Esophagus muscularis mucosa (tissue), 4 donors: ENCODE results near the gene FANCI. TPM values are rescaled to one million over a fixed set of nuclear protein-coding genes. Genes with fewer than 3 reads are reported as not detected.
"Not testable (repeated sequence)": the region's sequence is repeated elsewhere in the genome, so short reads cannot be mapped to it uniquely, and the experiment has no call there.

ENCODE experiments used
- DNase-seq: peaks from one replicate; pipeline ENCODE4 v3.0.0-alpha.2; 2017; ENCODE audit errors: extremely low spot score
- H3K27ac ChIP-seq, 4 donors: fragments of 200-600 bp; sonication (generic); replicated peaks in 1 of 4; 1 replicate in 3 of 4; 2 replicates in 1 of 4; pipeline ENCODE4 v1.5.1; 2016 to 2019; ENCODE audit warnings: mild to moderate bottlenecking in 1 of 4
- H3K27me3 ChIP-seq, 4 donors: fragments of 200-600 bp; sonication (generic); one replicate each; pipeline versions ENCODE4 v1.5.1 to v1.6.0; 2016 to 2019
- H3K36me3 ChIP-seq, 4 donors: fragments of 200-600 bp; sonication (generic); one replicate each; pipeline ENCODE4 v1.5.1; 2016 to 2019
- H3K4me1 ChIP-seq, 4 donors: fragments of 200-600 bp; sonication (generic); one replicate each; pipeline ENCODE4 v1.5.1; 2016 to 2019
- H3K4me3 ChIP-seq, 4 donors: fragments of 200-600 bp; sonication (generic); 1 replicate in 2 of 4; 2 replicates in 2 of 4; pipeline ENCODE4 v1.5.1; 2016 to 2019; ENCODE audit warnings: mild to moderate bottlenecking in 4 of 4, moderate library complexity in 1 of 4
- H3K9me3 ChIP-seq, 4 donors: fragments of 200-600 bp; sonication (generic); 1 replicate in 3 of 4; 2 replicates in 1 of 4; pipeline ENCODE4 v1.5.1; 2016 to 2019
- EP300 ChIP-seq: sonication (generic); formaldehyde crosslinking; IDR thresholded peaks from one replicate; pipeline ENCODE4 v1.6.1; 2017; ENCODE audit warnings: antibody characterized with exemption
- POLR2A ChIP-seq: fragments of 450-650 bp; IDR thresholded peaks from one replicate; pipeline ENCODE4 v1.6.1; 2017; ENCODE audit warnings: antibody characterized with exemption, moderate library complexity, mild to moderate bottlenecking, low read depth
- POLR2AphosphoS5 ChIP-seq, 2 donors: sonication (generic); formaldehyde crosslinking; IDR thresholded peaks; one replicate each; pipeline ENCODE4 v1.6.1; 2017; ENCODE audit warnings: antibody characterized with exemption in 2 of 2
- WGBS: methylation state at CpG from one replicate; pipeline ENCODE4 v1.1.5; 2018; 5-methylcytosine and 5-hydroxymethylcytosine counted together
- intact Hi-C: fragments of 100-400 bp; cut with DNase I; formaldehyde crosslinking; loops from one replicate; pipeline ENCODE4 v1.15.1; 2023
- total RNA-seq, 4 donors: library from RNA; depleted of rRNA; stranded (reverse); fragments of >200 nt; gene quantifications; one replicate each; pipeline versions ENCODE4 v1.1.0 to v1.2.1, GENCODE V29; 2016
- TF ChIP-seq, protein P1 (sequence below), 3 experiments: fragments of 200-600 bp in 2 of 3; fragments of 450-650 bp in 1 of 3; sonication (generic) in 2 of 3; IDR thresholded peaks; one replicate each; pipeline ENCODE4 v1.5.1; 2017 to 2019; ENCODE audit warnings: antibody characterized with exemption in 3 of 3, mild to moderate bottlenecking in 2 of 3, moderate library complexity in 1 of 3

FANCI gene
- total RNA-seq, 4 donors from 2014 or later: 3.5 to 10.2 (median 4.0) TPM

DNA sequence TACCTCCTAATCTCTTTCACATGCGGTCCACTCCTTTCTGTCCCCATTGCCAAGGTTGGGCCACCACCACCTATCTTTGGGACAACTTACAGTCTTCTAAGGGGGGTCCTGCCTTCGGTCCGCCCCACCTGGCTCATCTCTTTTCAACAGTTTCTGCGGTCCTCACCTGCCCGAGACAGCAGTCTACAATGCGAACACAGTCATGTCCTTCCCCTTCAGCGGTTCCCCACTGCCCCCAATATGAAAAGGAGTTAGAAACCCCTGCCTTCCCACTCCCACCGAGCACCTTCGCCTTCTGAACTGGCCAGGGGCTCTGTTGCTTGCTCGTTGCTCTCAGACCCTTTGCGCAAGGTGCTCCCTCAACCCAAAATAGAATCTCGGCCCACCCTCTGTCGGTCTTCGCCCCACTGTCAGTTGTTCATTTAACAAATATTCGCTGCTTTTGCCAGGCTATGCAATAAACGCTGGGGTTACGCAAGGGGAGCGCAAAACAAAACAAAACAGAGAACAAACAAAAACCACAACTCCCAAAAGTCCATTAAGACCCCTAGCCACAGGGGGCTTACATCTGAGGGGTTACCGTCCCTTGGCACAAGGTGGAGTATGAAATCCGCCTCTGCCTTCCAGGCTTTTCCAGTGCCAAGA lies 611 bp upstream of the FANCI start:
- DNase-seq: no peak
- H3K27me3 ChIP-seq: no peaks in the 10 kb centered on the region
- no peaks in the 10 kb centered on the region for H3K36me3 ChIP-seq
- H3K4me1 ChIP-seq: peaks cover 16 to 21% (median 17%) of the 10 kb centered on the region in 4 donors
- peak overlapping the region; percentile 61 to 86 (median 74) for H3K4me3 ChIP-seq
- H3K9me3 ChIP-seq: no peaks in the 10 kb centered on the region
- TF ChIP-seq, protein P1, sequence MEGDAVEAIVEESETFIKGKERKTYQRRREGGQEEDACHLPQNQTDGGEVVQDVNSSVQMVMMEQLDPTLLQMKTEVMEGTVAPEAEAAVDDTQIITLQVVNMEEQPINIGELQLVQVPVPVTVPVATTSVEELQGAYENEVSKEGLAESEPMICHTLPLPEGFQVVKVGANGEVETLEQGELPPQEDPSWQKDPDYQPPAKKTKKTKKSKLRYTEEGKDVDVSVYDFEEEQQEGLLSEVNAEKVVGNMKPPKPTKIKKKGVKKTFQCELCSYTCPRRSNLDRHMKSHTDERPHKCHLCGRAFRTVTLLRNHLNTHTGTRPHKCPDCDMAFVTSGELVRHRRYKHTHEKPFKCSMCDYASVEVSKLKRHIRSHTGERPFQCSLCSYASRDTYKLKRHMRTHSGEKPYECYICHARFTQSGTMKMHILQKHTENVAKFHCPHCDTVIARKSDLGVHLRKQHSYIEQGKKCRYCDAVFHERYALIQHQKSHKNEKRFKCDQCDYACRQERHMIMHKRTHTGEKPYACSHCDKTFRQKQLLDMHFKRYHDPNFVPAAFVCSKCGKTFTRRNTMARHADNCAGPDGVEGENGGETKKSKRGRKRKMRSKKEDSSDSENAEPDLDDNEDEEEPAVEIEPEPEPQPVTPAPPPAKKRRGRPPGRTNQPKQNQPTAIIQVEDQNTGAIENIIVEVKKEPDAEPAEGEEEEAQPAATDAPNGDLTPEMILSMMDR (IDR thresholded peaks at IDR 0.05): no peak
- TF ChIP-seq POLR2AphosphoS5 (IDR thresholded peaks at IDR 0.05) (no peak), EP300 (no peak), POLR2A (no peak)
- WGBS: 44% methylated on average over 20 of the region's 20 CpGs
- intact Hi-C loops: loop anchor here (5.0 kb wide), 2 partner anchors 36 to 89 kb away; partner anchors contain the start of gene POLG
- H3K27ac ChIP-seq: peak overlapping the region; percentile 54 to 71 (median 60)

DNA sequence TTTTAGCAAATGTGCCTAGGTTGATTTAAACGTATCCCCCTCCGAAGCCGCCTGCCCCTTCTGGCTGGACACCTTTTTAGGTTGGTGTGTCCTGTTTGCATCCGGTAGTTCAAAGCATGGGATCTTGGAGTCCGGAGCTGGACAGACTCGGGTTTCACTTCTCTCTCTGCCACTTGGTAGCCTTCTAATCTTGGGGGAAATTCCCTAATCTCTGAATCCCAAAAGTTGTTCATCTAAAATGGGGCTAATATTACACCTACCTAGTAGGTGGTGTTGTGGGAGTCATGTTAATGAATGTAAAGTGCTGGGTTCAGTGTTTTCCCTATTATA lies 760 bp downstream of the FANCI start:
- H3K9me3 ChIP-seq: no peaks in the 10 kb centered on the region
- TF ChIP-seq POLR2AphosphoS5 (IDR thresholded peaks at IDR 0.05) (no peak), EP300 (no peak), POLR2A (no peak)
- intact Hi-C loops: loop anchor here (5.0 kb wide), 2 partner anchors 37 to 88 kb away; partner anchors contain the start of gene POLG
- no peak overlapping the region for H3K27ac ChIP-seq
- peak overlapping the region; percentile 61 to 86 (median 74) for H3K4me3 ChIP-seq
- no peaks in the 10 kb centered on the region for H3K27me3 ChIP-seq
- 2% methylated on average over 6 of the region's 6 CpGs for WGBS
- H3K4me1 ChIP-seq: peaks cover 16 to 21% (median 17%) of the 10 kb centered on the region in 4 donors
- H3K36me3 ChIP-seq: no peaks in the 10 kb centered on the region
- DNase-seq: no peak

DNA sequence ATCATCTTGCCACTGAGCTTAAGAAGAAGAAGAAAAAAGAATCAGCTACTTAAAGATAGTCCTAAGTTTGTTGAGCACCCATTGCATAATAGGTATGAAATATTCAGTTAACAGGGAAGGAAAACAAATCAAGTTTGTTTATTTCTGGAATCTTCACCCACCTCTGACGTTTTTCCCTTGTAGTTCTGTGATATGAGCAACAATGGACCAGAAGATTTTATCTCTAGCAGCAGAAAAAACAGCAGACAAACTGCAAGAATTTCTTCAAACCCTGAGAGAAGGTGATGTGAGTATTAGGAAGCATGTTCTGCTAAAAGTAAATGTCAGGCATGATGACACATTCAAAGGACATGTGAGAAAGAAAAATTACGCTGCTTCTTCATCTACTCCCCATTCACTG lies 3.7 kb downstream of the FANCI start:
- Histone ChIP-seq H3K27me3 (no peaks in the 10 kb centered on the region), H3K36me3 (no peaks in the 10 kb centered on the region), H3K9me3 (no peaks in the 10 kb centered on the region), H3K4me1 (peaks cover 16 to 21% (median 17%) of the 10 kb centered on the region in 4 donors), H3K4me3 (no peak overlapping the region), H3K27ac (no peak overlapping the region)
- DNase-seq: no peak
- WGBS: 87% methylated on average over 2 of the region's 2 CpGs
- TF ChIP-seq POLR2AphosphoS5 (IDR thresholded peaks at IDR 0.05): no peak
- no peak for TF ChIP-seq POLR2A
- no peak for TF ChIP-seq EP300
- TF ChIP-seq, protein P1 (IDR thresholded peaks at IDR 0.05): no peak
- intact Hi-C loops: no loop called here

DNA sequence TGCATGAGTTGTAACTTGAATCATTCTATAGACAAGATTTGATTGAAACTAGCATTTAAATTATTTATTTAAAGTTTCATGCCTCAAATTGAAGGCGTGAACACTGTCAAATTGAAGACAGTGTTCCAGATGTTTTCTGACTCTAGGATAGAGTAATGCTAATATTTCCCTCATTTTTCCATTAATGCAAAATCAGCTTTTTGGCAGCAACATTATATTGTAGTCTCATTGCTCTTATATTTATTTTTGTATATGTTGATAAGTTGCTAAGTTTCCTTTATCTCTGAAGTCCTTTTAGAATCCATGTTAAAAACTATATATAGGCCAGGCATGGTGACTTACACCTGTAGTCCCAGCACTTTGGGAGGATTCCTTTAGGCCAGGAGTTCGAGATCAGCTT lies 4.8 kb downstream of the FANCI start:
- WGBS: 92% methylated on average over 2 of the region's 2 CpGs
- Histone ChIP-seq H3K36me3 (no peaks in the 10 kb centered on the region), H3K9me3 (no peaks in the 10 kb centered on the region), H3K27ac (no peak overlapping the region), H3K27me3 (no peaks in the 10 kb centered on the region), H3K4me3 (no peak overlapping the region), H3K4me1 (peaks cover 10 to 12% (median 11%) of the 10 kb centered on the region in 4 donors)
- intact Hi-C loops: no loop called here
- TF ChIP-seq POLR2A: no peak
- TF ChIP-seq POLR2AphosphoS5 (IDR thresholded peaks at IDR 0.05): no peak
- TF ChIP-seq, protein P1 (IDR thresholded peaks at IDR 0.05): no peak
- no peak for TF ChIP-seq EP300
- DNase-seq: no peak

DNA sequence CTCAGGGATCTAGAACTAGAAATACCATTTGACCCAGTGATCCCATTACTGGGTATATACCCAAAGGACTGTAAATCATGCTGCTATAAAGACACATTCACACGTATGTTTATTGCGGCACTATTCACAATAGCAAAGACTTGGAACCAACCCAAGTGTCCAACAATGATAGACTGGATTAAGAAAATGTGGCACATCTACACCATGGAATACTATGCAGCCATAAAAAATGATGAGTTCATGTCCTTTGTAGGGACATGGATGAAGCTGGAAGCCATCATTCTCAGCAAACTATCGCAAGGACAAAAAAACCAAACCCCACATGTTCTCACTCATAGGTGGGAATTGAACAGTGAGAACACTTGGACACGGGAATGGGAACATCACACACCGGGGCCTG lies 6.4 kb downstream of the FANCI start:
- H3K9me3 ChIP-seq, intact Hi-C loops, H3K4me1 ChIP-seq, H3K4me3 ChIP-seq, H3K27me3 ChIP-seq, DNase-seq, H3K27ac ChIP-seq, H3K36me3 ChIP-seq: not testable (repeated sequence)
- 96% methylated on average over 5 of the region's 5 CpGs for WGBS

DNA sequence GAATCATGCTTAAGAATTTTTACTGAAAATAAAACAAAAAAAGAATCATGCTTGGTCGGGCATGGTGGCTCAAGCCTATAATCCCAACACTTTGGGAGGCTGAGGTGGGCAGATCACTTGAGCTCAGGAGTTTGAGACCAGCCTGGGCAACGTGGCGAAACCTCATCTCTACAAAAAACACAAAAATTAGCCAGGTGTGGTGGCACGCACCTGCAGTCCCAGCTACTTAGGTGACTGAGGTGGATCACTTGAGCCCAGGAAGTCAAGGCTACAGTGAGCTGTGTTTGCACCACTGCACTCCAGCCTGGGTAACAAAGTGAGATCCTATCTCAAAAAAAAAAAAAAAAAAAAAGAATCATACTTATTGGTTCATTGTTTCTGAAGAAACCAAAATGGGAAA lies 33.5 kb downstream of the FANCI start:
- DNase-seq, H3K36me3 ChIP-seq, H3K9me3 ChIP-seq, H3K27ac ChIP-seq, intact Hi-C loops, H3K4me3 ChIP-seq, H3K4me1 ChIP-seq, H3K27me3 ChIP-seq: not testable (repeated sequence)
- WGBS: 100% methylated on average over 4 of the region's 4 CpGs
